PC-3 (cell line): ENCODE results near the gene CAPNS1.

ENCODE experiments used
- EZH2 ChIP-seq: fragments of 300-600 bp; sonication (generic); IDR thresholded peaks from one replicate; pipeline ENCODE4 v1.6.1; 2017; ENCODE audit warnings: antibody characterized with exemption, mild to moderate bottlenecking, low read length; ENCODE audit not compliant: unreplicated experiment
- EZH2phosphoT487 ChIP-seq: fragments of 300-600 bp; sonication (generic); IDR thresholded peaks from 2 replicates; pipeline ENCODE4 v1.6.1; 2018; ENCODE audit warnings: mild to moderate bottlenecking, antibody characterized with exemption, low read length, borderline replicate concordance
- TF ChIP-seq, protein P1 (sequence below): fragments of 300-600 bp; sonication (generic); conservative IDR thresholded peaks from 2 replicates; pipeline ENCODE4 v1.5.1; 2017; ENCODE audit warnings: antibody characterized with exemption, low read depth, mild to moderate bottlenecking, low read length

DNA sequence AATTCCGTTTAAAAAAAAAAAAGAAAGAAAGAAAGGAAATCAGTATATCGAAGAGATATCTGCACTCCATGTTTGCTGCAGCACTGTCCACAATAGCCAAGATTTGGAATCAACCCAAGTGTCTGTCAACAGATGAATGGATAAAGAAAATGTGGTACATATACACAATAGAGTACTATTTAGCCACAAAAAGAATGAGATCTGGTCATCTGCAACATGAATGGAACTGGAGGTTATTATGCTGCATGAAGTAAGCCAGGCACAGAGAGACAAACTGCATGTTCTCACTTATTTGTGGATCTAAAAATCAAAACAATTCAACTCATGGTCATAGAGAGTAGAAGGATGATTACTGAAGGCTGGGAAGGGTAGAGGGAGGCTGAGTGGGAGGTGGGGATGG is 58.3 kb downstream of the CAPNS1 start:
- TF ChIP-seq, protein P1, sequence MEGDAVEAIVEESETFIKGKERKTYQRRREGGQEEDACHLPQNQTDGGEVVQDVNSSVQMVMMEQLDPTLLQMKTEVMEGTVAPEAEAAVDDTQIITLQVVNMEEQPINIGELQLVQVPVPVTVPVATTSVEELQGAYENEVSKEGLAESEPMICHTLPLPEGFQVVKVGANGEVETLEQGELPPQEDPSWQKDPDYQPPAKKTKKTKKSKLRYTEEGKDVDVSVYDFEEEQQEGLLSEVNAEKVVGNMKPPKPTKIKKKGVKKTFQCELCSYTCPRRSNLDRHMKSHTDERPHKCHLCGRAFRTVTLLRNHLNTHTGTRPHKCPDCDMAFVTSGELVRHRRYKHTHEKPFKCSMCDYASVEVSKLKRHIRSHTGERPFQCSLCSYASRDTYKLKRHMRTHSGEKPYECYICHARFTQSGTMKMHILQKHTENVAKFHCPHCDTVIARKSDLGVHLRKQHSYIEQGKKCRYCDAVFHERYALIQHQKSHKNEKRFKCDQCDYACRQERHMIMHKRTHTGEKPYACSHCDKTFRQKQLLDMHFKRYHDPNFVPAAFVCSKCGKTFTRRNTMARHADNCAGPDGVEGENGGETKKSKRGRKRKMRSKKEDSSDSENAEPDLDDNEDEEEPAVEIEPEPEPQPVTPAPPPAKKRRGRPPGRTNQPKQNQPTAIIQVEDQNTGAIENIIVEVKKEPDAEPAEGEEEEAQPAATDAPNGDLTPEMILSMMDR: no peak
- TF ChIP-seq EZH2 (no peak), EZH2phosphoT487 (no peak)
